K562 (cell line): ENCODE data around the gene TMEM147.

ENCODE experiments used
- ADNP ChIP-seq: fragments of 200-800 bp; sonication (Bioruptor generic); IDR thresholded peaks from 2 replicates; pipeline ENCODE4 v1.6.1; 2016; ENCODE audit warnings: missing genetic modification characterization, missing compliant biosample characterization
- ARNT ChIP-seq, 2 experiments: fragments of 450-650 bp; IDR thresholded peaks; 2 replicates each; pipeline ENCODE4 v1.6.1; 2016; ENCODE audit warnings: mild to moderate bottlenecking in 1 of 2
- CTCF ChIP-seq, 3 experiments: IDR thresholded peaks in 2 of 3; conservative IDR thresholded peaks in 1 of 3; 2 replicates each; pipeline ENCODE4 v1.5.1; 2011 to 2012; ENCODE audit warnings: low read length in 3 of 3, mild to moderate bottlenecking in 3 of 3, control low read depth in 2 of 3, improper control_type of control experiment in 1 of 3, inconsistent platforms in 1 of 3, low read depth in 1 of 3, mixed read lengths in 1 of 3, moderate library complexity in 1 of 3; ENCODE audit not compliant: insufficient read depth in 2 of 3
- ERF ChIP-seq: fragments of 450-650 bp; formaldehyde crosslinking; IDR thresholded peaks from 2 replicates; pipeline ENCODE4 v1.4.0; 2020; ENCODE audit warnings: mild to moderate bottlenecking, mixed read lengths
- EZH2 ChIP-seq: IDR thresholded peaks from 2 replicates; pipeline ENCODE4 v1.6.1; 2012; ENCODE audit warnings: low read depth, mild to moderate bottlenecking, inconsistent platforms, low read length, borderline replicate concordance
- FOS ChIP-seq: IDR thresholded peaks from 3 replicates; pipeline ENCODE4 v1.6.1; 2011; ENCODE audit not compliant: insufficient read length; ENCODE audit errors: extremely low read depth
- PTTG1 ChIP-seq: fragments of 450-650 bp; IDR thresholded peaks from 2 replicates; pipeline ENCODE4 v1.6.1; 2016; ENCODE audit warnings: low read depth, mild to moderate bottlenecking, missing genetic modification characterization, missing compliant biosample characterization
- RBFOX2 ChIP-seq: fragments of 200-400 bp; formaldehyde crosslinking; IDR thresholded peaks from 2 replicates; pipeline ENCODE4 v1.6.1; 2017; ENCODE audit warnings: low read depth, mild to moderate bottlenecking, low read length, moderate library complexity
- RFX7 ChIP-seq: fragments of 250-450 bp; sonication (Bioruptor Pico); IDR thresholded peaks from 2 replicates; pipeline ENCODE4 v1.5.1; 2021; ENCODE audit warnings: mild to moderate bottlenecking
- SMARCB1 ChIP-seq: IDR thresholded peaks from 2 replicates; pipeline ENCODE4 v1.6.1; 2011; ENCODE audit warnings: improper control_type of control experiment, low read depth; ENCODE audit not compliant: insufficient read length
- TAL1 ChIP-seq: fragments of 450-650 bp; IDR thresholded peaks from 2 replicates; pipeline ENCODE4 v1.6.1; 2016; ENCODE audit warnings: mild to moderate bottlenecking
- ZBTB1 ChIP-seq: sonication (generic); formaldehyde crosslinking; IDR thresholded peaks from 2 replicates; pipeline ENCODE4 v1.8.1; 2023; ENCODE audit warnings: missing genetic modification reagents, low read depth, mild to moderate bottlenecking, borderline replicate concordance
- TF ChIP-seq, protein P1 (sequence below): fragments of 150-350 bp; conservative IDR thresholded peaks from 2 replicates; pipeline ENCODE4 v1.6.1; 2014; ENCODE audit warnings: low read length

DNA sequence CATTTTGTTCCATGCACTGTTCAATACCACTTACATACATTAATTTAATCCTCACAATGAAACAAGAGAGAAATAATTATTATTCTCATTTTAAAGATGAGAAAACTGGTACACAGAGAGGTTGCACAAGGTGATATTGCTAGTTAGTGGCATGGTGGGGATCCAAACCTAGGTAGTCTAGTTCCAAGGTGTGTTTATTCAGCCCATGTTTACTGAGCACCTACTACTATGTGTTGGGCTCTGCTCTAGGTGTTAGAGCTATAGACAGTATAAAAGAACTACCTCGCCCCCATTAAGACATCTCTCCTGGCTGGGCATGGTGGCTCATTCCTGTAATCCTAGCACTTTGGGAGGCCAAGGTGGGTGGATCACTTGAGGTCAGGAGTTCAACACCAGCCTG is 37.3 kb downstream of the TMEM147 start:
- no peak for TF ChIP-seq SMARCB1
- TF ChIP-seq ERF (CRISPR knock-in tag): no peak
- TF ChIP-seq ADNP: no peak
- TF ChIP-seq ZBTB1 (CRISPR knock-in tag): no peak
- TF ChIP-seq, protein P1, sequence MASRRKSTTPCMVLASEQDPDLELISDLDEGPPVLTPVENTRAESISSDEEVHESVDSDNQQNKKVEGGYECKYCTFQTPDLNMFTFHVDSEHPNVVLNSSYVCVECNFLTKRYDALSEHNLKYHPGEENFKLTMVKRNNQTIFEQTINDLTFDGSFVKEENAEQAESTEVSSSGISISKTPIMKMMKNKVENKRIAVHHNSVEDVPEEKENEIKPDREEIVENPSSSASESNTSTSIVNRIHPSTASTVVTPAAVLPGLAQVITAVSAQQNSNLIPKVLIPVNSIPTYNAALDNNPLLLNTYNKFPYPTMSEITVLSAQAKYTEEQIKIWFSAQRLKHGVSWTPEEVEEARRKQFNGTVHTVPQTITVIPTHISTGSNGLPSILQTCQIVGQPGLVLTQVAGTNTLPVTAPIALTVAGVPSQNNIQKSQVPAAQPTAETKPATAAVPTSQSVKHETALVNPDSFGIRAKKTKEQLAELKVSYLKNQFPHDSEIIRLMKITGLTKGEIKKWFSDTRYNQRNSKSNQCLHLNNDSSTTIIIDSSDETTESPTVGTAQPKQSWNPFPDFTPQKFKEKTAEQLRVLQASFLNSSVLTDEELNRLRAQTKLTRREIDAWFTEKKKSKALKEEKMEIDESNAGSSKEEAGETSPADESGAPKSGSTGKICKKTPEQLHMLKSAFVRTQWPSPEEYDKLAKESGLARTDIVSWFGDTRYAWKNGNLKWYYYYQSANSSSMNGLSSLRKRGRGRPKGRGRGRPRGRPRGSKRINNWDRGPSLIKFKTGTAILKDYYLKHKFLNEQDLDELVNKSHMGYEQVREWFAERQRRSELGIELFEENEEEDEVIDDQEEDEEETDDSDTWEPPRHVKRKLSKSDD: no peak
- no peak for TF ChIP-seq CTCF (IDR thresholded peaks at IDR 0.05 in 2 of 3, conservative IDR thresholded peaks at IDR 0.05 in 1 of 3; ENCODE audit: insufficient read depth in 2 of 3, low read depth in 1 of 3, low read length in 3 of 3)
- TF ChIP-seq EZH2: no peak
- TF ChIP-seq TAL1: no peak
- no peak for TF ChIP-seq ARNT (IDR thresholded peaks at IDR 0.05)
- TF ChIP-seq RBFOX2: no peak
- no peak for TF ChIP-seq FOS
- TF ChIP-seq RFX7: no peak
- no peak for TF ChIP-seq PTTG1 (tag)
